ENCODE results near the gene GOLGA8N. TPM values are rescaled to one million over a fixed set of nuclear protein-coding genes. Genes with fewer than 3 reads are reported as not detected.
"Not testable (repeated sequence)": the region's sequence is repeated elsewhere in the genome, so short reads cannot be mapped to it uniquely, and the experiment has no call there.

Gene GOLGA8N
- total RNA-seq, 1 experiment from 2014 or later = 1.6 TPM

GRCh38 chr15:32609518-32609917 is 16.3 kb downstream of the GOLGA8N start:
- H3F3A ChIP-seq (ENCODE audit: insufficient read depth, low read depth); H2AFZ ChIP-seq; DNase-seq; H3K79me2 ChIP-seq (ENCODE audit: low read depth); H3K9me2 ChIP-seq (ENCODE audit: insufficient read depth); BruUV-seq (replicated peaks); H3K9me3 ChIP-seq (ENCODE audit: insufficient read depth, low read depth); CTCF ChIA-PET; H3K27me3 ChIP-seq (ENCODE audit: insufficient read depth, low read depth); H3K4me1 ChIP-seq (replicated peaks; ENCODE audit: insufficient read depth); POLR2A ChIA-PET (ENCODE audit: unreplicated experiment); intact Hi-C loops (cut with micrococcal nuclease; ENCODE audit: unreplicated experiment); H3K27ac ChIP-seq; H4K20me1 ChIP-seq (ENCODE audit: insufficient read depth); H3K36me3 ChIP-seq (ENCODE audit: low read depth); H3K4me3 ChIP-seq; H3K4me2 ChIP-seq: not testable (repeated sequence)

DNA sequence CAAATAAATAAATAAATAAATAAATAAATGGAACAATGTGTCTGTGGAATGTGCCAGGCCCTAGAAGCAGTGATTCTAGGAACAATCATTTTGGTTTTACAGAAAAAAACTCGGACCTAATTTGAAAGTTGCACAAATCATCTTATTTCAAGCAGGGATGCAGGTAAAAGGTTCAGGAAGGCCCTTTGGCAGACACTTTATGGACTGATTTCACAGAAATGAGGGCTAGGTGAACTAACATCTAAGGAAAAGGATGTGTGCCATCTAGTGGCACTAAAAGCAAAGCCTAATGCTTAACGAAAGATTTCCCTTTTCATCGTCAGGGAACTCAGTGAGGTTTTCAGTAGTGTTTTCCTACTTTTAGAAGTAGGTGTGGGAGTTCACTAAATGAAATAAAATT is 17.5 kb downstream of the GOLGA8N start:
- H3K4me2 ChIP-seq; BruUV-seq (replicated peaks); POLR2A ChIA-PET (ENCODE audit: unreplicated experiment); H3K4me3 ChIP-seq; H3K27ac ChIP-seq; H2AFZ ChIP-seq; H4K20me1 ChIP-seq (ENCODE audit: insufficient read depth); H3K27me3 ChIP-seq (ENCODE audit: insufficient read depth, low read depth); H3K9me2 ChIP-seq (ENCODE audit: insufficient read depth); intact Hi-C loops (cut with micrococcal nuclease; ENCODE audit: unreplicated experiment); H3F3A ChIP-seq (ENCODE audit: insufficient read depth, low read depth); H3K36me3 ChIP-seq (ENCODE audit: low read depth); H3K9me3 ChIP-seq (ENCODE audit: insufficient read depth, low read depth); H3K79me2 ChIP-seq (ENCODE audit: low read depth); CTCF ChIA-PET; H3K4me1 ChIP-seq (replicated peaks; ENCODE audit: insufficient read depth): not testable (repeated sequence)
- TF ChIP-seq, protein P1, sequence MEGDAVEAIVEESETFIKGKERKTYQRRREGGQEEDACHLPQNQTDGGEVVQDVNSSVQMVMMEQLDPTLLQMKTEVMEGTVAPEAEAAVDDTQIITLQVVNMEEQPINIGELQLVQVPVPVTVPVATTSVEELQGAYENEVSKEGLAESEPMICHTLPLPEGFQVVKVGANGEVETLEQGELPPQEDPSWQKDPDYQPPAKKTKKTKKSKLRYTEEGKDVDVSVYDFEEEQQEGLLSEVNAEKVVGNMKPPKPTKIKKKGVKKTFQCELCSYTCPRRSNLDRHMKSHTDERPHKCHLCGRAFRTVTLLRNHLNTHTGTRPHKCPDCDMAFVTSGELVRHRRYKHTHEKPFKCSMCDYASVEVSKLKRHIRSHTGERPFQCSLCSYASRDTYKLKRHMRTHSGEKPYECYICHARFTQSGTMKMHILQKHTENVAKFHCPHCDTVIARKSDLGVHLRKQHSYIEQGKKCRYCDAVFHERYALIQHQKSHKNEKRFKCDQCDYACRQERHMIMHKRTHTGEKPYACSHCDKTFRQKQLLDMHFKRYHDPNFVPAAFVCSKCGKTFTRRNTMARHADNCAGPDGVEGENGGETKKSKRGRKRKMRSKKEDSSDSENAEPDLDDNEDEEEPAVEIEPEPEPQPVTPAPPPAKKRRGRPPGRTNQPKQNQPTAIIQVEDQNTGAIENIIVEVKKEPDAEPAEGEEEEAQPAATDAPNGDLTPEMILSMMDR (conservative IDR thresholded peaks at IDR 0.05) = peak; percentile 51
- DNase-seq = peak in 1 of 2 experiments; percentile 33

GRCh38 chr15:32614712-32615050 is 21.4 kb downstream of the GOLGA8N start:
- H2AFZ ChIP-seq; H3F3A ChIP-seq (ENCODE audit: insufficient read depth, low read depth); H3K9me2 ChIP-seq (ENCODE audit: insufficient read depth); DNase-seq; POLR2A ChIA-PET (ENCODE audit: unreplicated experiment); CTCF ChIA-PET; H3K36me3 ChIP-seq (ENCODE audit: low read depth); H3K4me1 ChIP-seq (replicated peaks; ENCODE audit: insufficient read depth); intact Hi-C loops (cut with micrococcal nuclease; ENCODE audit: unreplicated experiment); H3K27me3 ChIP-seq (ENCODE audit: insufficient read depth, low read depth); H3K9me3 ChIP-seq (ENCODE audit: insufficient read depth, low read depth); H4K20me1 ChIP-seq (ENCODE audit: insufficient read depth): not testable (repeated sequence)
- H3K79me2 ChIP-seq (ENCODE audit: low read depth) = peaks cover 38% of the 10 kb centered on the region
- TSS peak; percentile 93 for BruUV-seq (replicated peaks)
- 0 out of 2 replicates have a peak overlapping the region, but pooled peaks have one; percentile 41 for H3K27ac ChIP-seq
- peak overlapping the region; percentile 74 for H3K4me3 ChIP-seq
- peak overlapping the region; percentile 49 for H3K4me2 ChIP-seq

DNA sequence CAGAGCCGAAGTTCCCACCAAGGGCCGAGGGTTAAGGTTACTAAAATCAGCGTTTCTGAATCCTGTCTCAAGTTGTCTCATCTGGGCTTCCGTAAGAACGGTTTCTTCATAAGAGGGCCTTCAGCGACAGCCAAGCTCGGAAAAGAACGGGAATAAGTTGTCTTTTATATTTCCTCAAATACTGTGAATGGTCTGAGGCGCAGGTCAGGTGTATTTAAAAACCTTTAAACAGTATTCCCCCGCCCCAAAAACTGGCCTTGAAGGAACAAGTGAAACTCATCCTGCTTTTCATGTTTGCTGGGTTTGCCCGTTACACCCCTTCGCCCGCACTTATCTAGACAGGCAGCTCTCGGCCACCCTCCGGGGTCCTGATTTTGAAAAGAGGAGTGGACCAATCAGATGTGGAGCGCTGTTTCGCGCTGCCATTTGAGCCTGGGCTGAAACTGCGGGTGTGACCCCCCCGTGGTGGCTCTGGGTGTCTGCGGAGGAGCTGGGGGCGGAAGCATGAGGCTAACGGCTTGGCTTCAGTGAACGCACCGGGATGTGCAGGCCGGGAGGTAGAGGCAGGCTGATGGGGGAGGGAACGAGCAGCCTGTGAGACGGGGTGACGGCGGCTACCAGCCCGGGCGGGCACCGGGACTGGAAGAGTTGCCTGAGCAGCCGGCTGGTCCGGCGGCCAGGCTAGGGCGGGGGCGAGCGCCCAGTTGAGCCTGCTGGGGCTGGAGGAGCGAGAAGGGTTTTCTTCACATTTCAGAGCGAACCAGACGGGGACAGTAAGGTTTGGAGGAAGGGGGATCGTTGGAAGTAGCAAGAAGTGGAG is 22.0 kb downstream of the GOLGA8N start, which contains the start of gene ARHGAP11A:
Gene ARHGAP11A, plus strand, starts transcription at position 454 of the 820 bp plus-strand sequence. CDS start 708 bp downstream, outside the sequence.
- H3K36me3 ChIP-seq (ENCODE audit: low read depth); H3K4me1 ChIP-seq (replicated peaks; ENCODE audit: insufficient read depth); CTCF ChIA-PET; intact Hi-C loops (cut with micrococcal nuclease; ENCODE audit: unreplicated experiment); H3F3A ChIP-seq (ENCODE audit: insufficient read depth, low read depth); H3K9me3 ChIP-seq (ENCODE audit: insufficient read depth, low read depth); POLR2A ChIA-PET (ENCODE audit: unreplicated experiment); H4K20me1 ChIP-seq (ENCODE audit: insufficient read depth); H3K9me2 ChIP-seq (ENCODE audit: insufficient read depth); H3K27me3 ChIP-seq (ENCODE audit: insufficient read depth, low read depth); BruUV-seq (replicated peaks): not testable (repeated sequence)
- peak within 1 kb of the TSS; percentile 74 for H3K4me3 ChIP-seq
- peak within 1 kb of the TSS; percentile 41; the same call in 1 of the 2 replicates for H3K27ac ChIP-seq
- peak within 1 kb of the TSS; percentile 76; the same call in 1 of the 2 replicates for H2AFZ ChIP-seq
- peak within 1 kb of the TSS; percentile 76 for H3K4me2 ChIP-seq
- DNase-seq = peak; percentile 61 to 83
- H3K79me2 ChIP-seq (ENCODE audit: low read depth) = peaks cover 38% of the 10 kb centered on the region

- H3K4me1 ChIP-seq (replicated peaks; ENCODE audit: insufficient read depth); H3F3A ChIP-seq (ENCODE audit: insufficient read depth, low read depth); H3K27me3 ChIP-seq (ENCODE audit: insufficient read depth, low read depth); H3K36me3 ChIP-seq (ENCODE audit: low read depth); DNase-seq; H4K20me1 ChIP-seq (ENCODE audit: insufficient read depth); intact Hi-C loops (cut with micrococcal nuclease; ENCODE audit: unreplicated experiment); CTCF ChIA-PET; H3K9me2 ChIP-seq (ENCODE audit: insufficient read depth); H3K9me3 ChIP-seq (ENCODE audit: insufficient read depth, low read depth); POLR2A ChIA-PET (ENCODE audit: unreplicated experiment): not testable (repeated sequence)
- Histone ChIP-seq H3K4me3 (peak overlapping the region; percentile 74), H2AFZ (peak overlapping the region; percentile 76; the same call in 1 of the 2 replicates), H3K79me2 (ENCODE audit: low read depth) (peaks cover 38% of the 10 kb centered on the region), H3K27ac (peak overlapping the region; percentile 41; the same call in 1 of the 2 replicates), H3K4me2 (peak overlapping the region; percentile 76)
- TSS peak; percentile 46 for BruUV-seq (replicated peaks)
These were observed 22.7 kb downstream of the GOLGA8N start for GRCh38 chr15:32615871-32616426.
